Ectodermal cell (in vitro differentiated cells): ENCODE measurements around the gene INTS11.

ENCODE experiments used
- H3K27ac ChIP-seq: 2 replicates; pipeline ENCODE4 v1.7.0; 2013; ENCODE audit warnings: mild to moderate bottlenecking, low read depth, low read length; ENCODE audit not compliant: insufficient read depth, poor library complexity, severe bottlenecking
- H3K27me3 ChIP-seq: 2 replicates; pipeline ENCODE4 v1.7.0; 2013; ENCODE audit warnings: mild to moderate bottlenecking, low read length; ENCODE audit not compliant: insufficient read depth, control insufficient read depth, poor library complexity, severe bottlenecking
- H3K36me3 ChIP-seq: one replicate; pipeline ENCODE4 v1.7.0; 2013; ENCODE audit warnings: low read length; ENCODE audit not compliant: control insufficient read depth, insufficient read depth
- H3K4me1 ChIP-seq: one replicate; pipeline ENCODE4 v1.7.0; 2013; ENCODE audit warnings: low read length; ENCODE audit not compliant: control insufficient read depth, insufficient read depth
- H3K4me3 ChIP-seq: 2 replicates; pipeline ENCODE4 v1.7.0; 2013; ENCODE audit warnings: low read depth, low read length, control low read depth; ENCODE audit not compliant: insufficient read depth
- H3K9me3 ChIP-seq: 2 replicates; pipeline ENCODE4 v1.7.0; 2013; ENCODE audit warnings: mild to moderate bottlenecking, low read length, moderate library complexity; ENCODE audit not compliant: control insufficient read depth
- WGBS, 2 experiments: methylation state at CpG; one replicate each; pipeline ENCODE4 v1.1.7; 2013; ENCODE audit warnings: missing lambda C conversion rate in 2 of 2; 5-methylcytosine and 5-hydroxymethylcytosine counted together

The INTS11 gene

GRCh38 chr1:1297802-1298424, 26.5 kb downstream of the INTS11 start:
- Histone ChIP-seq H3K27me3 (no peaks in the 10 kb centered on the region), H3K9me3 (no peaks in the 10 kb centered on the region), H3K27ac (no peak overlapping the region), H3K4me3 (no peak overlapping the region), H3K4me1 (no peaks in the 10 kb centered on the region), H3K36me3 (no peaks in the 10 kb centered on the region)
- WGBS, 2 experiments: 94 to 96% methylated on average over 31 of the region's 31 CpGs

- 95 to 96% methylated on average over 62 of the region's 62 CpGs for WGBS, 2 experiments
- Histone ChIP-seq H3K27me3 (no peaks in the 10 kb centered on the region), H3K4me3 (no peak overlapping the region)
These were observed 28.1 kb downstream of the INTS11 start for GRCh38 chr1:1296070-1297061.

GRCh38 chr1:1295154-1295923, 29.1 kb downstream of the INTS11 start:
- Histone ChIP-seq H3K36me3 (no peaks in the 10 kb centered on the region), H3K4me3 (no peak overlapping the region), H3K27ac (no peak overlapping the region), H3K9me3 (no peaks in the 10 kb centered on the region), H3K4me1 (no peaks in the 10 kb centered on the region), H3K27me3 (no peaks in the 10 kb centered on the region)
- WGBS, 2 experiments: 93 to 94% methylated on average over 35 of the region's 35 CpGs

More at GRCh38 chr1:1296070-1297061, 28.1 kb downstream of the INTS11 start:
- H3K4me1 ChIP-seq: no peaks in the 10 kb centered on the region
- no peaks in the 10 kb centered on the region for H3K36me3 ChIP-seq
- H3K27ac ChIP-seq: no peak overlapping the region
- no peaks in the 10 kb centered on the region for H3K9me3 ChIP-seq

DNA sequence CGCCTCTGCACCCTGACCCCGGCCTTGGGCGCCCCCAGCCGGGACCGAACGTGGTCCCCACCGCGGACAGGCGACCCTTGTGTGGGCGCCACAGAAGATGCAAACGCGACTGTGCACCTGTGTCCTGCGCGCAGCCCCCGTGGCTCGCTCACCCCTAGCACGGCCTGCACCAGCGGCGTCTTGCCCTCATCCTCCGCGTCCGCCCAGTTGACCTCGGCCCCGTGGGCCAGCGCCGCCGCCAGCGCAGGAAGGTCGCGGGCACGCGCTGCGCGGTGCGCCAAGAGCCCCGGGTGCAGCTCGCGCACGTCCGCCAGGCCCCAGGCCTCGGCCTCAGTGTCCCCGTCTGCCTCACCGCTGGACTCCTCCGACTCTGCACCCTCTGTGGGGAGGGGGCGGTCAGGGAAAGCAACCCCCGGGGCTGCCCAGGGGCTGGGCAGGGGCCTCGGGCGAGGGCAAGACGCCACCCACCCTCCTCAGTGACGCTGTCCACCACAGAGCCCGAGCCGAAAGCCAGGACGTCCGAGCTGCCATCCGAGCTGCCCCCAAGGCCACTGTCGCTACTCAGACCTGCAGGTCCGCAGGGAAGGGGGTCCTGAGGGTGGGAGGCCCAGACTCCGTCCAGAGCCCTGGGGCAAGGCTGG, 30.1 kb downstream of the INTS11 start:
- H3K27me3 ChIP-seq: no peaks in the 10 kb centered on the region
- H3K27ac ChIP-seq: no peak overlapping the region
- H3K9me3 ChIP-seq: no peaks in the 10 kb centered on the region
- H3K36me3 ChIP-seq: no peaks in the 10 kb centered on the region
- H3K4me3 ChIP-seq: no peak overlapping the region
- H3K4me1 ChIP-seq: no peaks in the 10 kb centered on the region
- WGBS, 2 experiments: 95% methylated on average over 58 of the region's 58 CpGs

- H3K9me3 ChIP-seq: no peaks in the 10 kb centered on the region
- WGBS, 2 experiments: 91 to 94% methylated on average over 94 of the region's 94 CpGs
These were observed 30.9 kb downstream of the INTS11 start for GRCh38 chr1:1293263-1294249.

DNA sequence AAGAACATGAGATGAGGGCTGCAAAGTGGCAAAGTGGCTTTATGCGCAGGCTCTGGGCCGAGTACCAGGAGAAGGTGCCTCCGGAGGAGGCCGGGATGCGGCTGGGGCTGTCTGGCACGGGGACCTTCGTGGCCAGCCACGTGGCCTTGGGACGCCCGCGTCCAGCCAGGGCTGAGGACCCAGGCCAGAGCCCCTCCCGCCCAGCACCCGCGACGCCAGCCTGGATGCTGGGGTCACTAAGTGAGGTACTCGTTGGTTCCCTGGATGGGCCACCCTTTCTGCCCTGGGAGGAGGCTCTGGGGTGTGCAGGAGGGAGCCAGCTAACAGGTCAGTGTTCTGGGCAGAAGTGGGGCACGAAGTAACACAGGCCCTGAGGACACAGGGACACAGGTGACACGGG, 31.6 kb downstream of the INTS11 start:
- Histone ChIP-seq H3K4me1 (no peaks in the 10 kb centered on the region), H3K4me3 (no peak overlapping the region), H3K27ac (no peak overlapping the region), H3K9me3 (no peaks in the 10 kb centered on the region), H3K27me3 (no peaks in the 10 kb centered on the region), H3K36me3 (no peaks in the 10 kb centered on the region)
- whole genome bisulfite sequencing, 2 experiments: 96% methylated on average over 18 of the region's 18 CpGs

More at GRCh38 chr1:1293263-1294249, 30.9 kb downstream of the INTS11 start:
- no peak overlapping the region for H3K27ac ChIP-seq
- no peaks in the 10 kb centered on the region for H3K27me3 ChIP-seq
- H3K36me3 ChIP-seq: no peaks in the 10 kb centered on the region
- H3K4me3 ChIP-seq: no peak overlapping the region
- H3K4me1 ChIP-seq: no peaks in the 10 kb centered on the region

- Histone ChIP-seq H3K27ac (no peak overlapping the region), H3K4me1 (no peaks in the 10 kb centered on the region), H3K27me3 (no peaks in the 10 kb centered on the region), H3K9me3 (no peaks in the 10 kb centered on the region), H3K4me3 (no peak overlapping the region), H3K36me3 (no peaks in the 10 kb centered on the region)
- WGBS, 2 experiments: 88 to 92% methylated on average over 9 of the region's 9 CpGs
These were observed 32.0 kb downstream of the INTS11 start for GRCh38 chr1:1292442-1292779.

DNA sequence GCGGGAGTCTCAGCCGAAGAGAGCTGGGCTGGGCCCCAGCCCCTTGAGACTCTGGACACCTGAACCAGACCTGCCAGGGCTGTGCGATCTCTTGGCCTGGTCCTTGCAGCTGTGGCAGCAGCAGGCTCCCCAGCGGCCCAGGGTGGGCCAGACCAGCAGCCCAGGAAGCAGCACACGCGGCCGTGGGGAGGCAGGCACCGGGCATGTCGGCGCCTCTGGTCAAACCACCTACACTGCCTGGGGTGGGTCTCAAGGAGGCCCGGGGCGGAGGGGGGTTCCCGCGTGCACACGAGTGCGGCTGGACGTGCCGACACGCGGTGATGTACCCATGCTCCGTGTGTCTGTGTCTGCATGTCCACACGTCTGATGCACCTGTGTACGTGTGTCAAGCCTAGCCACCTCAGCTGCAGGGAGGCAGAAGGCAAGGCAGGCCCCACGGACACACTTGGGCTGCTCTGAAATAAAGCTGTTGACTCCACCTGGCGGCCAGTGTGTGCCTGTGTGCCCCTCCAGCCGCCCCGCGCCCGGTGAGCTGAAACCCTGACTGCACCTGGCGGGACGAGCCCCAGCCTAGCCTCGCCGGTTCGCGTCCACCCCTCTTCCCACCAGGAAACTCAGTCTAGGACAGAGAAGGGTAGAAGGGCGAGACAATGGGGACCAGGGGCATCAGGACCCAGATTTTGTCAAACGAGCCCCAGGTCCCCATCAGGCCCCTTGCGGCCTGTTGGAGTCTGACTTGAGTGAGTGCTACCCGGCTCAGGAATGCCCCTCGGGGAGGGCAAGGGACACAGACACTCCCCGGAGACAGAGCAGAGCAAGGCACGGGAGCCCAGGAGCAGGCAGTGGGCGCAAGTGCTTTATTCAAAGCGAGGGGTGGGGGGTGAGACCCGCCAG, 32.7 kb downstream of the INTS11 start:
- no peaks in the 10 kb centered on the region for H3K9me3 ChIP-seq
- no peaks in the 10 kb centered on the region for H3K27me3 ChIP-seq
- no peak overlapping the region for H3K27ac ChIP-seq
- H3K4me3 ChIP-seq: no peak overlapping the region
- no peaks in the 10 kb centered on the region for H3K4me1 ChIP-seq
- H3K36me3 ChIP-seq: no peaks in the 10 kb centered on the region
- WGBS, 2 experiments: 64 to 65% methylated on average over 45 of the region's 45 CpGs
